Activated naive CD8-positive, alpha-beta T cell treated with anti-CD3 and anti-CD28 coated beads for 36 hours (primary cell): ENCODE results near the gene DDX5. TPM values are rescaled to one million over a fixed set of nuclear protein-coding genes. Genes with fewer than 3 reads are reported as not detected.

Experiments
- DNase-seq: peaks from one replicate; pipeline ENCODE4 v3.0.0; 2021
- H3K27ac Mint-ChIP-seq: one replicate; pipeline ENCODE4 v1.8.0; 2022; ENCODE audit warnings: mild to moderate bottlenecking, moderate library complexity, mixed read lengths
- H3K27me3 Mint-ChIP-seq: one replicate; pipeline ENCODE4 v1.8.0; 2022; ENCODE audit warnings: mild to moderate bottlenecking, mixed read lengths
- H3K36me3 Mint-ChIP-seq: one replicate; pipeline ENCODE4 v1.8.0; 2021; ENCODE audit warnings: mild to moderate bottlenecking, mixed read lengths
- H3K4me1 Mint-ChIP-seq: one replicate; pipeline ENCODE4 v1.8.0; 2021; ENCODE audit warnings: mixed read lengths
- H3K4me3 Mint-ChIP-seq: one replicate; pipeline ENCODE4 v1.8.0; 2022; ENCODE audit warnings: mild to moderate bottlenecking, moderate library complexity, mixed read lengths
- H3K9me3 Mint-ChIP-seq: one replicate; pipeline ENCODE4 v1.8.0; 2022; ENCODE audit warnings: mixed read lengths
- total RNA-seq, 2 experiments: library from RNA; stranded (reverse); gene quantifications; one replicate each; pipeline ENCODE4 v1.2.3, GENCODE V29; 2021

DDX5 gene
- total RNA-seq, 2 experiments from 2014 or later, result 719 to 745 TPM

- peak overlapping the region; percentile 29 for H3K27ac Mint-ChIP-seq
- no peak overlapping the region for H3K4me3 Mint-ChIP-seq
- H3K9me3 Mint-ChIP-seq, result no peaks in the 10 kb centered on the region
These were observed 49.9 kb downstream of the DDX5 start for GRCh38 chr17:64455993-64456885.

GRCh38 chr17:64449545-64449944 is 56.5 kb downstream of the DDX5 start:
- no peaks in the 10 kb centered on the region for H3K36me3 Mint-ChIP-seq
- no peaks in the 10 kb centered on the region for H3K27me3 Mint-ChIP-seq
- no peak overlapping the region for H3K27ac Mint-ChIP-seq
- peaks cover 7% of the 10 kb centered on the region for H3K4me1 Mint-ChIP-seq
- H3K4me3 Mint-ChIP-seq, result no peak overlapping the region
- no peaks in the 10 kb centered on the region for H3K9me3 Mint-ChIP-seq
- DNase-seq, result no peak

More at GRCh38 chr17:64455993-64456885, 49.9 kb downstream of the DDX5 start:
- DNase-seq, result no peak
- H3K27me3 Mint-ChIP-seq, result no peaks in the 10 kb centered on the region
- H3K36me3 Mint-ChIP-seq, result peaks cover 3% of the 10 kb centered on the region
- H3K4me1 Mint-ChIP-seq, result peaks cover 11% of the 10 kb centered on the region

- H3K36me3 Mint-ChIP-seq, result no peaks in the 10 kb centered on the region
- H3K4me3 Mint-ChIP-seq, result no peak within 1 kb of the TSS
- peaks cover 7% of the 10 kb centered on the region for H3K4me1 Mint-ChIP-seq
- no peaks in the 10 kb centered on the region for H3K9me3 Mint-ChIP-seq
- H3K27ac Mint-ChIP-seq, result peak within 1 kb of the TSS; percentile 63
- no peaks in the 10 kb centered on the region for H3K27me3 Mint-ChIP-seq
- no peak for DNase-seq
These were observed 57.2 kb downstream of the DDX5 start, which contains the start of gene MILR1 for GRCh38 chr17:64448665-64449512. MILR1 (plus strand) TSS chr17:64449115; CDS start chr17:64449169, 54 bp downstream.

Other genes with a start within 250 kb of the DDX5 start
- gene TEX2, start 243.0 kb downstream of the DDX5 start, total RNA-seq, result 10 to 100 TPM; 18.5 to 19.8 TPM
- 10 to 100 TPM; 35.6 to 37.6 TPM for gene PECAM1, start 115.4 kb downstream of the DDX5 start, total RNA-seq
- gene MILR1, start 57.2 kb downstream of the DDX5 start, total RNA-seq, result under 1 TPM; 0.49 to 0.68 TPM
- gene POLG2, start 9.2 kb downstream of the DDX5 start, total RNA-seq, result 10 to 100 TPM; 28.6 to 32.8 TPM
- gene CEP95, start 688 bp upstream of the DDX5 start, total RNA-seq, result 10 to 100 TPM; 39.3 to 39.7 TPM
- 10 to 100 TPM; 13.5 to 14.1 TPM for gene SMURF2, start 156.0 kb upstream of the DDX5 start, total RNA-seq